Forelimb muscle (tissue), 1 donor: ENCODE data around the gene CBY3. TPM values are rescaled to one million over a fixed set of nuclear protein-coding genes. Genes with fewer than 3 reads are reported as not detected.

Source experiments
- polyA plus RNA-seq: library from polyadenylated mRNA; unstranded; fragments of 120-200 nt; gene quantifications from one replicate; pipeline ENCODE4 v1.2.1, GENCODE V29; 2013; ENCODE audit not compliant: insufficient read length

Gene CBY3
- polyA plus RNA-seq, 1 donor: 0.37 TPM

Other genes starting within 250 kb of the CBY3 start
- 35.9 TPM for gene RUFY1, start 130.5 kb downstream of the CBY3 start, polyA plus RNA-seq
- 596 TPM for gene HNRNPH1, start 57.4 kb downstream of the CBY3 start, polyA plus RNA-seq
- 196 TPM for gene CANX, start 17.9 kb upstream of the CBY3 start, polyA plus RNA-seq
- 24.8 TPM for gene MAML1, start 51.8 kb upstream of the CBY3 start, polyA plus RNA-seq
- 2.0 TPM for gene LTC4S, start 113.0 kb upstream of the CBY3 start, polyA plus RNA-seq
- 60.7 TPM for gene MGAT4B, start 125.8 kb upstream of the CBY3 start, polyA plus RNA-seq
- 67.5 TPM for gene SQSTM1, start 139.9 kb upstream of the CBY3 start, polyA plus RNA-seq
- 15.2 TPM for gene MRNIP, start 177.8 kb upstream of the CBY3 start, polyA plus RNA-seq
- gene TBC1D9B, start 226.9 kb upstream of the CBY3 start, polyA plus RNA-seq: 54.8 TPM